K562 (cell line): ENCODE measurements around the gene ELOA2. TPM values are rescaled to one million over a fixed set of nuclear protein-coding genes. Genes with fewer than 3 reads are reported as not detected.

Experiments
- ATAC-seq: fragments of 200-7000 bp; cut with Tn5 transposase; 3 replicates; pipeline ENCODE4 v1.9.1; 2020; ENCODE audit warnings: moderate library complexity
- BruUV-seq: library from RNA; stranded (reverse); fragments of 400-500 nt; replicated peaks from 2 replicates; lab custom pipeline; 2021; lab: Mats Ljungman, UMichigan
- CTCF ChIA-PET: fragments of 300-600 bp; formaldehyde crosslinking; extraction: SDS; loops from one replicate; lab custom pipeline; 2021; ENCODE audit warnings: low intra/inter-chr PET ratio; lab: Yijun Ruan, JAX
- POLR2A ChIA-PET: fragments of 300-600, 350-650 bp; sonication (Branson Sonifier 250); formaldehyde crosslinking; extraction: SDS; loops from one replicate; lab custom pipeline; 2021; ENCODE audit warnings: antibody characterized with exemption, inconsistent platforms; lab: Yijun Ruan, JAX
- DNase-seq, 4 experiments: peaks; one replicate each; pipeline versions ENCODE4 v3.0.0 to v3.0.0-alpha.2; 2011 to 2018; ENCODE audit warnings: low spot score in 3 of 4, mixed read lengths in 3 of 4; ENCODE audit errors: extremely low read depth in 1 of 4
- FAIRE-seq: peaks from 2 replicates; lab custom pipeline; 2011; peaks lifted over from hg19 to GRCh38; lab: Jason Lieb, UNC
- H2AFZ ChIP-seq: 2 replicates; pipeline ENCODE4 v1.6.0; 2011; ENCODE audit warnings: low read depth, low read length, control low read depth, inconsistent platforms
- H3K27ac ChIP-seq: fragments of 200-600 bp; 3 replicates; pipeline ENCODE4 v1.8.0; 2011; ENCODE audit warnings: low read depth, mild to moderate bottlenecking, control low read depth, inconsistent platforms, low read length, moderate library complexity, mixed read lengths; ENCODE audit errors: extremely low read depth
- H3K27me3 ChIP-seq, 2 experiments: fragments of 300-600 bp in 1 of 2; 2 replicates in 1 of 2; 3 replicates in 1 of 2; pipeline versions ENCODE4 v1.6.0 to v1.8.0; 2011; ENCODE audit warnings: inconsistent platforms in 2 of 2, low read length in 2 of 2, mild to moderate bottlenecking in 1 of 2, mixed read lengths in 1 of 2, moderate library complexity in 1 of 2; ENCODE audit not compliant: control insufficient read depth in 2 of 2, insufficient read depth in 2 of 2
- H3K36me3 ChIP-seq: fragments of 300-600 bp; 3 replicates; pipeline ENCODE4 v1.8.0; 2011; ENCODE audit warnings: mild to moderate bottlenecking, low read length, inconsistent platforms; ENCODE audit not compliant: control insufficient read depth, insufficient read depth
- H3K4me1 ChIP-seq, 2 experiments: fragments of 200-600 bp in 1 of 2; replicated peaks in 1 of 2; 2 replicates in 1 of 2; 3 replicates in 1 of 2; pipeline versions ENCODE4 v1.5.1 to v1.8.0; 2011; ENCODE audit warnings: inconsistent platforms in 2 of 2, low read length in 2 of 2, mild to moderate bottlenecking in 1 of 2, mixed read lengths in 1 of 2, moderate library complexity in 1 of 2; ENCODE audit not compliant: control insufficient read depth in 2 of 2, insufficient read depth in 2 of 2
- H3K4me2 ChIP-seq: 2 replicates; pipeline ENCODE4 v1.6.1; 2011; ENCODE audit warnings: low read length, control low read depth, inconsistent platforms, mixed read lengths; ENCODE audit not compliant: insufficient read depth
- H3K4me3 ChIP-seq: fragments of 200-600 bp; sonication (generic), shearing (Covaris generic); 2 replicates; pipeline ENCODE4 v1.5.1; 2016; ENCODE audit warnings: control low read depth, inconsistent platforms
- H3K79me2 ChIP-seq: fragments of 200-600 bp; 3 replicates; pipeline ENCODE4 v1.8.0; 2011; ENCODE audit warnings: low read length, inconsistent platforms; ENCODE audit not compliant: control insufficient read depth, insufficient read depth
- H3K9ac ChIP-seq, 2 experiments: 2 replicates each; pipeline versions ENCODE4 v1.6.0 to v1.6.1; 2011; ENCODE audit warnings: low read depth in 2 of 2, low read length in 2 of 2, control low read depth in 1 of 2, inconsistent platforms in 1 of 2, mild to moderate bottlenecking in 1 of 2, mixed read lengths in 1 of 2; ENCODE audit not compliant: insufficient read depth in 1 of 2
- H3K9me1 ChIP-seq: one replicate; pipeline ENCODE4 v1.6.0; 2011; ENCODE audit warnings: inconsistent platforms, mild to moderate bottlenecking, low read length, moderate library complexity; ENCODE audit not compliant: control insufficient read depth, insufficient read depth
- H3K9me3 ChIP-seq: replicated peaks from 2 replicates; pipeline ENCODE4 v1.5.1; 2011; ENCODE audit warnings: low read depth, low read length, inconsistent platforms; ENCODE audit not compliant: control insufficient read depth, insufficient read depth
- H4K20me1 ChIP-seq: replicated peaks from 2 replicates; pipeline ENCODE4 v1.6.1; 2011; ENCODE audit warnings: low read length, inconsistent platforms, mixed read lengths; ENCODE audit not compliant: control insufficient read depth, insufficient read depth
- CHCHD3 ChIP-seq: fragments of 250-450 bp; sonication (Bioruptor Pico); IDR thresholded peaks from 2 replicates; pipeline ENCODE4 v2.1.2; 2022; ENCODE audit warnings: mild to moderate bottlenecking
- MCM3 ChIP-seq: fragments of 450-650 bp; IDR thresholded peaks from 2 replicates; pipeline ENCODE4 v1.6.1; 2016
- NFIC ChIP-seq: fragments of 450-650 bp; IDR thresholded peaks from 2 replicates; pipeline ENCODE4 v1.6.1; 2017; ENCODE audit warnings: mild to moderate bottlenecking, inconsistent platforms
- PRMT5 ChIP-seq: sonication (generic); formaldehyde crosslinking; IDR thresholded peaks from 2 replicates; pipeline ENCODE4 v1.5.0; 2020; ENCODE audit warnings: missing genetic modification reagents
- RFX7 ChIP-seq: fragments of 250-450 bp; sonication (Bioruptor Pico); IDR thresholded peaks from 2 replicates; pipeline ENCODE4 v1.5.1; 2021; ENCODE audit warnings: mild to moderate bottlenecking
- TEAD4 ChIP-seq, 2 experiments: sonication (generic) in 1 of 2; formaldehyde crosslinking in 1 of 2; IDR thresholded peaks; 2 replicates each; pipeline versions ENCODE4 v1.6.1 to v1.8.0; 2012 to 2022; ENCODE audit warnings: borderline replicate concordance in 1 of 2, inconsistent platforms in 1 of 2, low read length in 1 of 2, mild to moderate bottlenecking in 1 of 2, missing genetic modification reagents in 1 of 2
- ZEB2 ChIP-seq: fragments of 450-650 bp; IDR thresholded peaks from 2 replicates; pipeline ENCODE4 v1.6.1; 2016
- ZNF561 ChIP-seq: fragments of 450-650 bp; formaldehyde crosslinking; conservative IDR thresholded peaks from 2 replicates; pipeline ENCODE4 v1.4.0; 2020; ENCODE audit warnings: mild to moderate bottlenecking, moderate library complexity
- WGBS: fragments of 100-300 bp; shearing (Covaris generic); methylation state at CpG from one replicate; pipeline ENCODE4 v1.1.6; 2016; ENCODE audit warnings: low coverage, mixed read lengths; ENCODE audit not compliant: insufficient coverage; ENCODE audit errors: missing lambda C conversion rate; 5-methylcytosine and 5-hydroxymethylcytosine counted together
- in situ Hi-C: fragments of 300-500 bp; cut with MboI; formaldehyde crosslinking; loops from 4 replicates; pipeline ENCODE4 v1.15.0; 2018; ENCODE audit warnings: inconsistent platforms, mixed read lengths
- intact Hi-C: fragments of 100-400 bp; cut with micrococcal nuclease; formaldehyde crosslinking; loops from 2 replicates; pipeline ENCODE4 v1.14.2; 2022
- polyA plus RNA-seq, 8 experiments: library from polyadenylated mRNA; depleted of rRNA in 4 of 8; stranded (reverse) in 5 of 8; unstranded in 3 of 8; fragments of >200 nt; fragmentation: Nextera tagmentation in 2 of 8; fragmentation: Illumina TruSeq in 1 of 8; extraction: Ambion mirVana in 2 of 8; extraction: Trizol in 1 of 8; gene quantifications; 2 replicates each; pipeline versions ENCODE4 v1.2.1 to v1.2.3, GENCODE V29; 2011 to 2014; ENCODE audit warnings: inconsistent platforms in 1 of 8, missing spikeins in 1 of 8
- total RNA-seq, 7 experiments: library from RNA; depleted of rRNA in 6 of 7; stranded (reverse); fragments of >200 nt in 6 of 7; fragmentation: Illumina TruSeq in 2 of 7; extraction: Trizol in 2 of 7; gene quantifications; 2 replicates each; pipeline versions ENCODE4 v1.2.1 to v1.2.3, GENCODE V29; 2011 to 2021; ENCODE audit warnings: low replicate concordance in 1 of 7
- TF ChIP-seq, protein P1 (sequence below): IDR thresholded peaks from 3 replicates; pipeline ENCODE4 v1.6.1; 2011; ENCODE audit warnings: borderline replicate concordance, mild to moderate bottlenecking; ENCODE audit not compliant: insufficient read length, insufficient read depth
- TF ChIP-seq, protein P2 (sequence below), 2 experiments: fragments of 450-650 bp; IDR thresholded peaks; 2 replicates each; pipeline ENCODE4 v1.6.1; 2016
- TF ChIP-seq, protein P3 (sequence below): fragments of 250-450 bp; sonication (Bioruptor Pico); IDR thresholded peaks from 2 replicates; pipeline ENCODE4 v1.8.0; 2021; ENCODE audit warnings: moderate library complexity, mild to moderate bottlenecking, inconsistent platforms
- TF ChIP-seq, protein P4 (sequence below): sonication (generic); formaldehyde crosslinking; IDR thresholded peaks from 2 replicates; pipeline ENCODE4 v1.5.0; 2020; ENCODE audit warnings: missing genetic modification reagents

Gene ELOA2
- total and polyA plus RNA-seq, 9 of the 15 experiments (the other 6 are each of a cell fraction or from before 2014, with no cell fraction given), result not detected

DNA sequence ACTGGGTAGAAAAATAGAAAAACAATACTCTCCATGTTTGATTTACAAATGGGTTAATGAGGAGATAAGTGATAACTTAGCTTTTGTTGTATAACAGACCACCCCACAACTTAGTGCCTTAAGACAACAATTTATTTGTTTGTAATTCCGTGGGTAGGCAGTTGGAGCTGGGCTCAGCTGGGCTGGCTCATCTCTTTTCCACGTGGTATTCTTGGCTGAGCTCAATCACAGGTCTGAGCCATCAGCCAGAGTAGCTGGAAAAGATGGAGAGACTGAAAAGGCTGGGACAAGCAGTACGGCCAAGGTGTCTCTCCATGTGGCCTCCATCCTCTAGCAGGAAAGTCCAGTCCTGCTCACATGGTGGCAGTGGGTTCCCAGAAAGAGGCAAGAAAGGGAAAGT is 32.2 kb upstream of the ELOA2 start:
- H3K36me3 ChIP-seq, result no peaks in the 10 kb centered on the region

DNA sequence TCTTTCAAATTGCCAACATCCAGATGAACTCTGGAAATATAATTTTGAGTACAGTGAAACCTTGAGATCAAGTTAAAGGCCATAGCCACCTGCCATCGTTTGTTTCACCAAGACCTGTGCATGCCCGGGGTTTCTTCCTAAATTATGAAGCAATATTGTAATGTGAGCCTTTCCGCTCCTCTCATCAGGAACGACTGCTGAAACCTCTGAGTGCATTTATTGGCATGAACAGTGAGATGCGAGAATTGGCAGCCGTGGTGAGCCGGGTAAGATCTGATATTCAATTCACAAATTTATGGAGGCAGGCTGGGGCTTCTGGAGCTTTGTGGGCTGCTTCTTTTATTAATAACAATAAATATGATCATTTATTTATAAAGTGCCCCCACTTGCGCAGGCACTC is 27.7 kb upstream of the ELOA2 start:
- no TSS peak for BruUV-seq
- Histone ChIP-seq H4K20me1 (no peaks in the 10 kb centered on the region), H2AFZ (no peak overlapping the region), H3K27me3 (peaks cover 0 to 5% of the 10 kb centered on the region in 2 experiments; a peak in 1 of 5 replicates), H3K4me3 (no peak overlapping the region), H3K9me3 (no peaks in the 10 kb centered on the region), H3K27ac (no peak overlapping the region), H3K9me1 (no peaks in the 10 kb centered on the region), H3K9ac (no peak overlapping the region), H3K4me2 (no peak overlapping the region), H3K79me2 (no peaks in the 10 kb centered on the region), H3K4me1 (no peaks in the 10 kb centered on the region), H3K36me3 (no peaks in the 10 kb centered on the region)
- DNase-seq (no peak), ATAC-seq (no peak), FAIRE-seq (no peak)
- POLR2A ChIA-PET, result no interaction called here
- in situ Hi-C loops (no loop called here), intact Hi-C loops (no loop called here)
- CTCF ChIA-PET, result no interaction called here
- 3% methylated on average over 8 of the region's 8 CpGs for WGBS
- TF ChIP-seq PRMT5 (CRISPR knock-in tag) (no peak), CHCHD3 (no peak), MCM3 (no peak), TEAD4 (IDR thresholded peaks at IDR 0.05; ENCODE audit: low read length) (no peak), TEAD4 (CRISPR knock-in tag; IDR thresholded peaks at IDR 0.05; ENCODE audit: borderline replicate concordance) (no peak), ZEB2 (no peak), NFIC (no peak)
- TF ChIP-seq, protein P1, sequence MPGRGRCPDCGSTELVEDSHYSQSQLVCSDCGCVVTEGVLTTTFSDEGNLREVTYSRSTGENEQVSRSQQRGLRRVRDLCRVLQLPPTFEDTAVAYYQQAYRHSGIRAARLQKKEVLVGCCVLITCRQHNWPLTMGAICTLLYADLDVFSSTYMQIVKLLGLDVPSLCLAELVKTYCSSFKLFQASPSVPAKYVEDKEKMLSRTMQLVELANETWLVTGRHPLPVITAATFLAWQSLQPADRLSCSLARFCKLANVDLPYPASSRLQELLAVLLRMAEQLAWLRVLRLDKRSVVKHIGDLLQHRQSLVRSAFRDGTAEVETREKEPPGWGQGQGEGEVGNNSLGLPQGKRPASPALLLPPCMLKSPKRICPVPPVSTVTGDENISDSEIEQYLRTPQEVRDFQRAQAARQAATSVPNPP, result no peak
- TF ChIP-seq, protein P2, sequence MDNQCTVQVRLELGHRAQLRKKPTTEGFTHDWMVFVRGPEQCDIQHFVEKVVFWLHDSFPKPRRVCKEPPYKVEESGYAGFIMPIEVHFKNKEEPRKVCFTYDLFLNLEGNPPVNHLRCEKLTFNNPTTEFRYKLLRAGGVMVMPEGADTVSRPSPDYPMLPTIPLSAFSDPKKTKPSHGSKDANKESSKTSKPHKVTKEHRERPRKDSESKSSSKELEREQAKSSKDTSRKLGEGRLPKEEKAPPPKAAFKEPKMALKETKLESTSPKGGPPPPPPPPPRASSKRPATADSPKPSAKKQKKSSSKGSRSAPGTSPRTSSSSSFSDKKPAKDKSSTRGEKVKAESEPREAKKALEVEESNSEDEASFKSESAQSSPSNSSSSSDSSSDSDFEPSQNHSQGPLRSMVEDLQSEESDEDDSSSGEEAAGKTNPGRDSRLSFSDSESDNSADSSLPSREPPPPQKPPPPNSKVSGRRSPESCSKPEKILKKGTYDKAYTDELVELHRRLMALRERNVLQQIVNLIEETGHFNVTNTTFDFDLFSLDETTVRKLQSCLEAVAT (IDR thresholded peaks at IDR 0.05), result no peak
- TF ChIP-seq, protein P3, sequence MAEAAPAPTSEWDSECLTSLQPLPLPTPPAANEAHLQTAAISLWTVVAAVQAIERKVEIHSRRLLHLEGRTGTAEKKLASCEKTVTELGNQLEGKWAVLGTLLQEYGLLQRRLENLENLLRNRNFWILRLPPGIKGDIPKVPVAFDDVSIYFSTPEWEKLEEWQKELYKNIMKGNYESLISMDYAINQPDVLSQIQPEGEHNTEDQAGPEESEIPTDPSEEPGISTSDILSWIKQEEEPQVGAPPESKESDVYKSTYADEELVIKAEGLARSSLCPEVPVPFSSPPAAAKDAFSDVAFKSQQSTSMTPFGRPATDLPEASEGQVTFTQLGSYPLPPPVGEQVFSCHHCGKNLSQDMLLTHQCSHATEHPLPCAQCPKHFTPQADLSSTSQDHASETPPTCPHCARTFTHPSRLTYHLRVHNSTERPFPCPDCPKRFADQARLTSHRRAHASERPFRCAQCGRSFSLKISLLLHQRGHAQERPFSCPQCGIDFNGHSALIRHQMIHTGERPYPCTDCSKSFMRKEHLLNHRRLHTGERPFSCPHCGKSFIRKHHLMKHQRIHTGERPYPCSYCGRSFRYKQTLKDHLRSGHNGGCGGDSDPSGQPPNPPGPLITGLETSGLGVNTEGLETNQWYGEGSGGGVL (CRISPR knock-in tag), result no peak
- TF ChIP-seq, protein P4, sequence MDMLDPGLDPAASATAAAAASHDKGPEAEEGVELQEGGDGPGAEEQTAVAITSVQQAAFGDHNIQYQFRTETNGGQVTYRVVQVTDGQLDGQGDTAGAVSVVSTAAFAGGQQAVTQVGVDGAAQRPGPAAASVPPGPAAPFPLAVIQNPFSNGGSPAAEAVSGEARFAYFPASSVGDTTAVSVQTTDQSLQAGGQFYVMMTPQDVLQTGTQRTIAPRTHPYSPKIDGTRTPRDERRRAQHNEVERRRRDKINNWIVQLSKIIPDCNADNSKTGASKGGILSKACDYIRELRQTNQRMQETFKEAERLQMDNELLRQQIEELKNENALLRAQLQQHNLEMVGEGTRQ (CRISPR knock-in tag), result no peak

More for the DNA sequence above, 32.2 kb upstream of the ELOA2 start:
- Histone ChIP-seq H3K9me3 (no peaks in the 10 kb centered on the region), H3K9ac (no peak overlapping the region), H3K4me2 (no peak overlapping the region), H3K79me2 (no peaks in the 10 kb centered on the region), H2AFZ (no peak overlapping the region), H3K27me3 (peaks cover 0 to 5% of the 10 kb centered on the region in 2 experiments; a peak in 2 of 5 replicates), H3K4me1 (no peaks in the 10 kb centered on the region), H4K20me1 (no peaks in the 10 kb centered on the region), H3K4me3 (no peak overlapping the region), H3K9me1 (no peaks in the 10 kb centered on the region), H3K27ac (no peak overlapping the region)
- DNase-seq, result no peak
- ATAC-seq, result no peak
- FAIRE-seq, result no peak
- no TSS peak for BruUV-seq
- in situ Hi-C loops (no loop called here), intact Hi-C loops (no loop called here)
- CTCF ChIA-PET, result interaction anchor here (0.5 kb wide), 1 partner anchor 98 kb away, joined by 3 read pairs; no protein-coding TSS in a partner anchor
- WGBS, result 4% methylated on average over 3 of the region's 3 CpGs
- POLR2A ChIA-PET, result no interaction called here
- TF ChIP-seq RFX7 (no peak), ZNF561 (CRISPR knock-in tag) (no peak)
